ENCODE results near the gene LYRM7. TPM values are rescaled to one million over a fixed set of nuclear protein-coding genes. Genes with fewer than 3 reads are reported as not detected.

Gene LYRM7
- total RNA-seq, 1 experiment from 2014 or later = 5.2 TPM

DNA sequence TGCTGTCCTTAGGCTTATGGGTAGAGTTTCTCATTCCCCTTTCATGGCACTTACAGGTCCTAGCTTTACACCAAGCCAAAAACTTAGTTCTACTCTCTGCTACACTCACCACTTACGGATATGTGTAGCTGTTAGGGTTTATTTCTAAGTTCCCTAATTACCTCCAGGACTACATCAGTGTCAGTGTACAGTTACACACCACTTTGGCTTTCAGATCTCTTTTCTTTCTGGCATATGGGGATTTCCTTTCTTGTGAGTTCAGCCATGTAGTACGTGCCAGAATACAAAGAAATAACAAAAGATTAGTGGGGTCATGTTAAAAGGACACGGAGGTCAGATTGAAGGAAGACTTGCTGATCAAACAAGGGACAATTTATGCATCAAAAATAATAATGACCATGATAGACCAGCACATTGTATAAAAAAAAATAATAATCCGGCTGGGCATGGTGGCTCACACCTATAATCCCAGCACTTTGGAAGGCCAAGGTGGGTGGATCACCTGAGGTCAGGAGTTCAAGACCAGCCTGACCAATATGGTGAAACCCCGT lies 41.8 kb downstream of the LYRM7 start:
- in situ Hi-C loops (cut with HindIII; ENCODE audit: low sequenced_read_pairs) = no loop called here

DNA sequence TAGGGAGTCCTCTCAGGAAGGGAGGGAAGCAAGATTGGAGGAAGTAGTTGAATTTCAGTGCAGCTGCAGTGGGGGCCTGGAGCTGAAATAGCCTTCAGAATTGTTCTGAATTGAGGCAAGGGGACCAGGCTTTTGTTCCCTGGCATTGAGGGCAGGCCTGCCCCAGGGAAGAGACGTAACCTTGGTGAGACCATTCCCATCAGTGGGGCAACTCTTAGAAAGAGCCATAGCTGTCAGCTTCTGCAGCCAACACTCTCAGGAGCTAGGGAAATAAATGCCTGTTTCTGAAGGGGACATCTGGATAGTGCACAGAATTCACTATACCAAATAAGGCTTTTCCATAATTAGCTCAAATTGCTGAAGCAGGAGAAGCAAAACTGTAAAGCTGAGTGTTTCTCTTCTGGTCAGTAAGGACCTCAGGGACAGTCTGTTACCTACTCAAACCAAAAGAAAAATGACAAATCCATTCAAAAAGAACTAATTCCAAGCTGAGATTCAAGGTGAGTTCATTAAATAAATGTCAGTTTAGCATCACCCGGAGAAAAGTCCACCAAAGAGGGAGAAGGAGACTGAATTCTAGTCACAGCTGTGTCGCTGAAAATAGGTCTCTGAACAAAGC lies 44.0 kb downstream of the LYRM7 start:
- no peak for DNase-seq (ENCODE audit: low spot score)
- in situ Hi-C loops (cut with HindIII; ENCODE audit: low sequenced_read_pairs) = no loop called here

More for the DNA sequence above, 41.8 kb downstream of the LYRM7 start:
- no peak for DNase-seq (ENCODE audit: low spot score)

DNA sequence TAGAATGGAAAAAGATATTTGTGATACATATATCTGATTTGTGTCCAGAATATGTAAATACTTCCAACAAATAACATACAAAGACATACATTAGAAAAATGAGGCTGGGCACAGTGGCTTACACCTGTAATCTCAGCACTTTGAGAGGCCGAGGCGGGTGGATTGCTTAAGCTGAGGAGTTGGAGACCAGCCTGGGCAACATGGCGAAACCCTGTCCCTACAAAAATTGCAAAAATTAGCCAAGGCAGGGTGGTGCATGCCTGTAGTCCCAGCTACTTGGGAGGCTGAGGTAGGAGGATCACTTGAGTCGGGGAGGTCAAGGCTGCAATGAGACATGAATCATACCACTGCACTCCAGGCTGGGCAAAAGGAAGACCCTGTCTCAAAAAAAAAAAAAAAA lies 47.0 kb downstream of the LYRM7 start:
- DNase-seq (ENCODE audit: low spot score) = no peak
- in situ Hi-C loops (cut with HindIII; ENCODE audit: low sequenced_read_pairs) = no loop called here

DNA sequence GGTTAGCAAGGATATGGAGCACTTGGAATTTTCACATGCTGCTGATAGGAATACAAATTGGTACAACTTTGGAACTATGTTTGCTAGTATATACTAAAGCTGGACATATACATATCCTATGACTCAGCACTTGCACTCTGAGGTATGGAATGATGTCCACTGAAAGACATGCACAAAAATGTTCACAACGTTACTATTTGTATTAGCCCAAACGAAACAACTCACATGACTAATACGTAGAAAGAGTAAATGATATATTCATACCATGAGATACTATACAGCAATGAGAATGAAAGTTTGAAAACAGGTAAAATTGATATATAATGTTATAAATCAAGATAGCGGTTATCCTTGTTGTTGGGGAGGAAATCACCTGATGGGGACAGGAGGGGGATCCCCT lies 47.6 kb downstream of the LYRM7 start:
- DNase-seq (ENCODE audit: low spot score) = no peak
- in situ Hi-C loops (cut with HindIII; ENCODE audit: low sequenced_read_pairs) = no loop called here

DNA sequence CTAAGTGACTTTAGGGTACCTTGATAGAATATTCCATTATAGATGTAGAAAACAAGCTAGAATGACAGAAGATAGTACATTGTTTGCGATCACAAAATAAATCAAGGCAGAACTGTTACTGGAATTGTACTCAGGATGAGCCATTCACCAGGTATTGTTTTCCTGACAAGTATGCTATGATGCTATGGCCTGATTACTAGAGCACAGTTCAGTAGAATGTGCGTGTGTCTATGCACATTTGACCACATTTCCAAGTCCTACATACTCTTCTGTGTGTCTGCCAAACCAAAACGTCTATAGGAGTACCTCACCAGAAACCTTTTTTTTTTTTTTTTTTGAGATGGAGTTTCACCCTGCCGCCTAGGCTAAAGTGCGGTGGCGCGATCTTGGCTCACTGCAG lies 49.8 kb downstream of the LYRM7 start:
- in situ Hi-C loops (cut with HindIII; ENCODE audit: low sequenced_read_pairs) = no loop called here
- no peak for DNase-seq (ENCODE audit: low spot score)

DNA sequence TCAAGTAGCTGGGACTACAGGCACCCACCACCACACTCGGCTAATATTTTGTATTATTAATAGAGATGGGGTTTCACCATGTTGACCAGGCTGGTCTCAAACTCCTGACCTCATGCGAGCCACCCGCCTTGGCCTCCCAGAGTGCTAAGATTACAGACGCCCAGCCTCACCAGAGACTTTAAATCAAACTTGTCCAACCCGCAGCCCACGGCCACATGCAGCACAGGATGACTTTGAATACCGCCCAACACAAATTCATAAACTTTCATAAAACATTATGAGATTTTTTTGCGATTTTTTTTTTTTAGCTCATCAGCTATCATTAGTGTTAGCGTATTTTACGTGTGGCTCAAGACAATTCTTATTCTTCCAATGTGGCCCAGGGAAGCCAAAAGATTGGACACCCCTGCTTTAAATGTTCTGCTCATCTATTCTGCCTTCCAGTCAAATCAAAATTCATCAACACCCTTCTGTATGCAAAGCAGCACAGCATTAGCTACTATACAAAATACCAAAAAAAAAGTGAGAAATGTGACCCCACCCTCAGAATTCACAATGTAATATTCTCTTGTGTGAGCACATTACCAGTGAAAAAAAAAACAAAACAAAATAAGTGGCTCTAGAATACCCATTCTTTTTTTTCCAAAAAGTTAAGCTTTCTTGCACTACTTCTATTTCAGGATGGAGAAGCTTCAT lies 50.4 kb downstream of the LYRM7 start:
- in situ Hi-C loops (cut with HindIII; ENCODE audit: low sequenced_read_pairs) = no loop called here
- no peak for DNase-seq (ENCODE audit: low spot score)

DNA sequence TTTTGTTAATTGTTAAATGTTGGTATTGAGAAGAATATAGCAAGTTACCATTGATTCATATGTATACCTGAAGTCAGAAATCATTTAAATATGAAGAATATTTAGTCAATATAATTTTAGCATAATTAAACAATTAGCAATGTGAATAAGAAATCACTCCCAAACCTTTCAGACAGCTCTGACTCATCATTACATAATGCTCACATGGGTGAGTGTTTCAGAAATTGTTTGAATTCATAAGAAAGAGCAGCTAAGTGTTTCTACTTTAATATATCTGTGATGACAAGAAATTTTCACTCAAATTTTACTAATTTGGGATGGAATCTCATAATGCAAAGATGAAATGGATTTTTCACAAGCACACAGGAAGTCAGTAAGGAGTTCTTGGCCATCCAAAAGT lies 51.1 kb downstream of the LYRM7 start:
- in situ Hi-C loops (cut with HindIII; ENCODE audit: low sequenced_read_pairs) = no loop called here
- DNase-seq (ENCODE audit: low spot score) = no peak

DNA sequence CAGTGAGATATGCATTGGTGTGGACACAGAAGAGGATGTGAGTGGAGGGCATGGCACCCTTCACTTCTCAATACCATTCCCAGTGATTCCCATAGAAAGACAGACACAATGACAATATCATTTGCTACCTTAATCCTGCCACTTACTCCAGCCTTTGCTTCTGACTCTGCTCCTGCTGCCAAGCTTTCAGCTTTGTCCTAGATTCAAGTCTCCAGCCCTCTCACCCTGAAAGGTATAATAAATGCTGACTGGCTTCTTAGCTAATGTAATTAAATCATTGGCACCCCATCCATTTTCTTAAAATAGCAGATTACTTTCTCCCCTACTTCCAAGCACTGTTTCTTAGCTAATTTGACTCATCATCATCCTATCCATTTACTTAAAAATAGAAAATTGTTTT lies 52.0 kb downstream of the LYRM7 start:
- in situ Hi-C loops (cut with HindIII; ENCODE audit: low sequenced_read_pairs) = no loop called here
- no peak for DNase-seq (ENCODE audit: low spot score)

DNA sequence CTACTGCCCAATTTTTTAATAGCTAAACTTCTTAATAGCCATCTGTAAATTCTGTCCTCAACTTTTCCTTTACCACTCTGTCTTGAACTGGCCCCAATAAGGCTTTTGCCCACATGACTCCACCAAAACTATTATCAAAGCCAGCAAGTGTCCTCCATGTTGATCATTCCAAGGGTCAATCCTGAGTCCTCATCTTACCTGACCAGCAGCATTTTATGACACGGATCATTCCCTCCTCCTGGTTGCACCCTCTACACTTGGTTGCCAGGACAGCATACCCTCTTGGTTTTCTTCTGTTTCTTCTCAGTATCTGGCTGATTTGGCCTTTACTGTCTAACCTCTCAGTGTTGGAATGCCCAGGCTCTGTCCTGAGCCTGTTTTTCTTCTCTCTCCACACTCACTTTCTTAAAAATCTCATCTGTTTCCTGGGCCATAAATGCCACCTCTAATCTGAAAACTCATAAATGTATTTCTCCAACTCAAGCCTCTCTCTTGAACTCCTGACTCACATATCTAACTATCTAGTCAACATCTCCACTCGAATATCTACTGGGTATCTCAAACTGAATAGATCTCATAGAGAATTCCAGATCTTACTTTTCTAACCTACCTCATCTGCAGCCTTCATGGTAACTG lies 53.1 kb downstream of the LYRM7 start:
- no peak for DNase-seq (ENCODE audit: low spot score)
- in situ Hi-C loops (cut with HindIII; ENCODE audit: low sequenced_read_pairs) = no loop called here

DNA sequence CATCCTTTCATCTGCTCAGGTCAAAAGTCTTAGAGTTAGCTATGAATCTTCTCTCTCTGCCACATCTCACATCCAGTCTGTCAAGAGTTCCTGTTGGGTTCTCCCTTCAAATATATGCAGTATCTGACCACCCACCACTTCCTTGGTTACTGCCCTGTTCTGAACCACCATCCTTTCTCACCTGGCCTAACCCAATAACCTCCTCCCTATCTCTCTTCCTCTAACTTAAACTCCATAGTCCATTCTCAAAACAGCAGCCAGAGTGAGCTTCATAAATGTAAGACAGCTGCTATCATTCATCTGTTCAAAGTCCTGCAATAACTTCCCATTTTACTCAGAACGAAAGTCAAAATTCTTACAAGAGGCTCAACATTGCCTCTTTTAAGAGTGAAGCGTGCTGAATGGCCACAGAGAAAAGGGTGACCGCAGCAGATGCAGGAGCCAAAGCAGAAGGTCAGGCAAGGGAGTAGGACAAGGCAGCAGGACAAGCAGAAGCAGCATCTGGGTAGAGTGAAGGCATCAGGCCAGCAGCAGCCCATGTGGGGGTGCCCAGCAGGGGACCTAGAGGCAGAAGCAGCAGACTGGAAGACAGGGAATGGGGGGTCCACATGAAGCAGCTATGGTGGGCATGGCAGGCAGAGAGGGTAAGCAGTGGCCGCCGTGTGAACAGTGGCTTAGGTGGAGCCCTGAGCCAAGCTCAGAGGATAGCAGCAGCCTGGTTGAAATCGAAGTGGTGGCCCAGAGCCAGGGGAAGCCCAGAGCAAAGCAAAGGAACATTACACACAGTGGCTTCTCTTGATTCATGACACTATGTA lies 53.9 kb downstream of the LYRM7 start:
- in situ Hi-C loops (cut with HindIII; ENCODE audit: low sequenced_read_pairs) = no loop called here
- no peak for DNase-seq (ENCODE audit: low spot score)

DNA sequence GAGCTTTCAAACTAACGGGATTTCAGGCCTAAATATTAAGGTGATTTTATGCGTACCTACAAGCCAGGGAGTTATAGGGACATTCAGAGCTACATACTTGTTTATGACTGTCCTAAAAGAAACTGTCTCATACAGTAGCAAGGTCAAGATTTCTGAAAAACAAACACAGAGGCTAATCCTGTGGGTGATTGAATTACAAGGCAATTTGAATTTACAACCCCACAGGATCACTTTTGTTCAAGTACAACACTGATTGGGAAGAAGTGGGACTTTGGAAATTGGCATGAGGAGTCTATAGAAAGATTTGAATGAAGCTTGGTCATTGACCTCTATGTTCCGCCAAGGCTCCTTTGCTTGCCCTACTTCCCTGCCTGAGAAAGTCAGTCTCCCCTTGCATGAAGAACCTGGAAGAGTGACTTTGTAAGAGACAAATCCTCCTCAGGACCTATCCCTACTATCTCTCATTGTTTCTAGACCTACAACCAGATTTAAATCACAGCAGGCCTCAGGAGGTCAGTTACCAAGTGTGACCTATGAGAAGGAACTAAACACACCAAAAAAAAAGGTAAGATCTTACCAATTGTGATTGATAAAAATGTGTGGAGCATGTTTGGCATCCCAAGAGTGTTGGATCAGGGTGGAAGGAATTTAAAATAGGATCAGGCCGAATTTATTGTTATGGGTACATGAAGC lies 54.7 kb downstream of the LYRM7 start:
- in situ Hi-C loops (cut with HindIII; ENCODE audit: low sequenced_read_pairs) = no loop called here

DNA sequence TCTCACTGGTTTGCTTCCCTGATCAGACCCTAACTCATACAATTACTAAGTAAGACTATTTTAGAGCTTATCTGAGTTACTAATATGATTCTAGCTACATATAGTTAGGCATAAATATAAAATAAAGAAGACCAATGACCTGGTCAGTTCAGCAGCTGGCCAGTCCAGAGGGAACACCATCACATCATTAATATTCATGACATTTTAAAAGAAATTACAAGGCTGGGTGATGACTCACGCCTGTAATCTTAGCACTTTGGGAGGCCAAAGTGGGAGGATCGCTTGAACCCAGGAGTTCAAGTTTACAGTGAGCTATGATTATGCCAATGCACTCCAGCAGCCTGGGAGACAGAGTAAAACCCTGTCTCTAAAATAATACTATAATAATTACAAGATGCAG lies 56.2 kb downstream of the LYRM7 start:
- DNase-seq (ENCODE audit: low spot score) = no peak
- in situ Hi-C loops (cut with HindIII; ENCODE audit: low sequenced_read_pairs) = no loop called here

More for the DNA sequence above, 54.7 kb downstream of the LYRM7 start:
- DNase-seq (ENCODE audit: low spot score) = no peak

DNA sequence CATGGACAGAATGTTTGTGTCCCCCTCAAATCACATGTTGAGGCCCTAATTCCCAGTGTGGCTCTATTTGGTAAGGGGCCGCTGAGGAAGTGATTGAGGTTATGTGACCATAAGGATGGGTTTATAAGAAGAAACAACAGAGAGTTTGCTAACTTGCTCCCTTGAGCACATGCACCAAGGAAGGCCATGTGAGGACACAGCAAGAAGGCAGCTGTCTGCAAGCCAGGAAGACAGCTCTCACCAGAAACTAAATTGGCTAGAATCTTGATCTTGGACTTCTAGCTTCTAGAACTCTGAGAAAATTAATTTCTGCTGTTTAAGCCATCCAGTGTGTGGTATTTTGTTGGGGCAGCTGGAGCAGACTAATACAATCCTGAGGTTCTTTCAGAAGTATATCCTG lies 57.9 kb downstream of the LYRM7 start:
- in situ Hi-C loops (cut with HindIII; ENCODE audit: low sequenced_read_pairs) = no loop called here
- DNase-seq (ENCODE audit: low spot score) = no peak

DNA sequence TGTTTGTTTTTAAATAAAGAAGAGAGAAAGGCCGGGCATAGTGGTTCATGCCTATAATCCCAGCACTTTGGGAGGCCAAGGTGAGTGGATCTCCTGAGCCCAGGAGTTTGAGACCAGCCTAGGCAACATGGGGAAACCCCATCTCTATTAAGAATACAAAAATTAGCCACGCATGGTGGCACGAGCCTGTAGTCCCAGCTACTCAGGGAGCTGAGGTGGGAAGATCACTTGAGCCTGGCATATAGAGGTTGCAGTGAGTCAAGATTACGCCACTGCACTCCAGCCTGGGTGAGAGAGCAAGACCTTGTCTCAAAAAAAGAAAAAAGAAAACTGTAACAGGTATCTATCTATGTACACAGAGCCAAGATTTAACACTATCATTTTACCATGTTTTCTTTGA lies 58.9 kb downstream of the LYRM7 start:
- DNase-seq (ENCODE audit: low spot score) = no peak
- in situ Hi-C loops (cut with HindIII; ENCODE audit: low sequenced_read_pairs) = no loop called here

DNA sequence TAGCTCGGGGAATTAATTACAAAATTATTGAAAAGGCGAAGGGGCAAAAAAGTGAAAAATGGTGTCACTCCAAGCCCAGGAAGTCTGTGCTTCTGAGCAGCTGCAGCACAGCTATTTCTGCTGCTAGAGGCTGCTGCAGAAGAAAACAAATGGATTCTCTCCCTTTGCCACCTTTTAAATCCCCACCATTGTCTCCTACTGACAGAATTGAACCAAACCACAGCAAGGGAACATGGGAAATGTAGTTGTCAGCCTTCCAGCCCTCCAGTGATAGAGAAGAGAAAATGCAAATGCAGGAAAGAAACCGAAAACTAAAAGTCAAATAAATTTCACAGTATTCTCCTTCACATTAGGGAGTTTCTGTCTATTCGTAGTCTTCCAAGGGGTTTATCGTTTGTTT lies 59.7 kb downstream of the LYRM7 start:
- in situ Hi-C loops (cut with HindIII; ENCODE audit: low sequenced_read_pairs) = no loop called here
- peak; percentile 7 for DNase-seq (ENCODE audit: low spot score)

DNA sequence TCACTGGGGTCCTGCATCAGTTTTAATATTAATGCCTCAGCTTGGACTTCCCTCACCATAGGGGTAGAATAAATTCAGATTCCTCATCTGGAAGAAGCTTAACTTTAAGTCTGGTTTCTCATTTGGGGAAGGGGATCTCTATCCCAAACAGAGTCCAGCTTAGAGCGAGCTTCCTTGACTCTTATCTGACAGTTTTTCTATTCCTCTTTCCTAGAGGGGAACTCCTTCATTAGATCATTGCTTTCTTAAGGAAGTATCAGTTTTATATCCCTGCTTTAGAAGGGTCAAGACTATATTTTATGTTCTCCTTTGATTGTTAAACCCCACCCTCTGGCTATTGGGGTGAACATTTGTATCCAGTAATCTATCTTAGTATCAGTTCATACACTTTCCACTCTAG lies 68.9 kb downstream of the LYRM7 start:
- in situ Hi-C loops (cut with HindIII; ENCODE audit: low sequenced_read_pairs) = no loop called here
- DNase-seq (ENCODE audit: low spot score) = no peak

DNA sequence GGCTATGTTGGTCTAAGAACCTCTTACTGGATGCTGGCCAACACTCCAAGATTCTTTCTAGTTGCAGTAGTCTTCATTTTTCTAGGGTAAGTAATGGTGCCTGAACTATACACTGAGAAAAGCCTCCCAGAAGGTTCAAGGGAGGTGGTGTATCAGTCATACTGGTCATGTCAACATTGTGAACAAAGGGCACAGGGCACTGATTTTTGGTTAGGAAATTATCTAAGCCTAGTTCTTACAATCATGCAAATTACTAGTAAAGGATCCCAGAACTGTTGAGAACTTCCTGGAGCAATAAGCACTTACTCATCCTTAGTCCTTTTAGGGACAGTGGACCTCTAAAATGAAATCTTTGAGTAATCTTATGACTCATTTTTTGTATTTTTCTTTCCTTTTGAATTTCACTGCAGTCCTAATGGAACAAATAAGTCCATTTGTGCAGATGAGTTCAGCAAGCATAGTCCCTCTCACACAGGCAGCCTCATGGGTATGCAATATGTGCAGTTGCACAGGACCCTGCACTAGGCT lies 72.0 kb downstream of the LYRM7 start:
- in situ Hi-C loops (cut with HindIII; ENCODE audit: low sequenced_read_pairs) = no loop called here

DNA sequence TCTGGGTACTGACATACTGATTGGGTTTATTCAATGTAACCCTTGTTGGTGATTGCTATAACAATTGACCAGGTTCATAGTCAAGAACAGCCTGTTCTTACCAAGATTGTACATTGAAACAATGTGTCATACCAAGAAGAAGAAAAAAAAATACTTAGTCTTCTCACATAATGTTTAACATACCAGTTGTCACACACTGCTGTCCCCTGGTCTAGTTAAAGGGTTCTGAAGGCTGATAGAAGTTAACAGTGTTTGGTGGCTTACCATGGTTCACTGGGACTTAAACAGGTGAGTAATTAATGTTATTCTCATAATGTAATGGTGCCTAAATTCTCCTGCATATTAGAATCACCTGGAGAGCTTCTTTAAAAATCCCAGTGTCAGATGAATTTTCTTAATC lies 74.6 kb downstream of the LYRM7 start:
- DNase-seq (ENCODE audit: low spot score) = no peak

More for the DNA sequence above, 72.0 kb downstream of the LYRM7 start:
- no peak for DNase-seq (ENCODE audit: low spot score)

DNA sequence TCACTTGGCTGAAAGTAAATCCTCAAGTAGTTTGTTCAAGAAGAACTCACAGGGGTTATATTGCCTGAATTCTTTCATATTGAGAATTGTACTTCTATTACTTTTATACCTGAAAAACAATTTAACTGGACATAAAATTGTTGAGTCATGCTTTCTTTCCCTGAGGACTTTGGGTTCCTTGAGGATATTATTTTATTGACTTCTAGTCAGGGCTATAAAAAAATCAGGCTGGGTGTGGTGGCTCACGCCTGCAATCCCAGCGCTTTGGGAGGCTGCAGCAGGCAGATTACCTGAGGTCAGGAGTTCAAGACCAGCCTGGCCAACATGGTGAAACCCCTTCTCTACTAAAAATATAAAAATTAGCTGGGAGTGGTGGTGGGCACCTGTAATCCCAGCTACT lies 75.2 kb downstream of the LYRM7 start:
- in situ Hi-C loops (cut with HindIII; ENCODE audit: low sequenced_read_pairs) = no loop called here
- DNase-seq (ENCODE audit: low spot score) = no peak

More for the DNA sequence above, 74.6 kb downstream of the LYRM7 start:
- in situ Hi-C loops (cut with HindIII; ENCODE audit: low sequenced_read_pairs) = no loop called here
